Measurements from ENCODE around the gene MPPED1.

MPPED1 gene

GRCh38 chr22:43504068-43504467 is 92.3 kb downstream of the MPPED1 start:
- no peak for DNase-seq

- DNase-seq: no peak
Observed at GRCh38 chr22:43504666-43505261, 93.0 kb downstream of the MPPED1 start.

GRCh38 chr22:43505423-43505822 is 93.6 kb downstream of the MPPED1 start:
- DNase-seq: no peak

- DNase-seq: no peak
Observed at GRCh38 chr22:43505896-43506295, 94.1 kb downstream of the MPPED1 start.

- DNase-seq: no peak
Observed at GRCh38 chr22:43506487-43506886, 94.7 kb downstream of the MPPED1 start.

GRCh38 chr22:43507235-43507634 is 95.4 kb downstream of the MPPED1 start:
- DNase-seq: no peak

GRCh38 chr22:43508489-43508888 is 96.7 kb downstream of the MPPED1 start:
- DNase-seq: no peak

GRCh38 chr22:43509337-43509736 is 97.5 kb downstream of the MPPED1 start:
- no peak for DNase-seq

GRCh38 chr22:43510281-43511070 is 98.7 kb downstream of the MPPED1 start:
- no peak for DNase-seq

GRCh38 chr22:43511276-43511910 is 99.6 kb downstream of the MPPED1 start:
- DNase-seq: no peak

GRCh38 chr22:43512279-43512678 is 100.5 kb downstream of the MPPED1 start:
- no peak for DNase-seq

- no peak for DNase-seq
Observed at GRCh38 chr22:43514476-43515157, 102.8 kb downstream of the MPPED1 start.

- DNase-seq: no peak
Observed at GRCh38 chr22:43515411-43515810, 103.6 kb downstream of the MPPED1 start.

GRCh38 chr22:43515902-43516301 is 104.1 kb downstream of the MPPED1 start:
- no peak for DNase-seq

GRCh38 chr22:43516386-43516785 is 104.6 kb downstream of the MPPED1 start:
- no peak for DNase-seq

- DNase-seq: no peak
Observed at GRCh38 chr22:43516996-43517635, 105.3 kb downstream of the MPPED1 start.

- no peak for DNase-seq
Observed at GRCh38 chr22:43520632-43521039, 108.8 kb downstream of the MPPED1 start.

GRCh38 chr22:43521716-43522115 is 109.9 kb downstream of the MPPED1 start:
- DNase-seq: no peak

GRCh38 chr22:43526117-43526655 is 114.4 kb downstream of the MPPED1 start:
- DNase-seq: no peak

GRCh38 chr22:43526946-43527345 is 115.1 kb downstream of the MPPED1 start:
- no peak for DNase-seq

GRCh38 chr22:43528601-43529360 is 117.0 kb downstream of the MPPED1 start:
- DNase-seq: no peak

GRCh38 chr22:43529461-43529860 is 117.6 kb downstream of the MPPED1 start:
- no peak for DNase-seq

All from KG1 (cell line).